HepG2 (cell line): ENCODE results near the gene TIMM44. TPM values are rescaled to one million over a fixed set of nuclear protein-coding genes. Genes with fewer than 3 reads are reported as not detected.

Source experiments
- ATAC-seq: fragments of 200-7000 bp; cut with Tn5 transposase; 3 replicates; pipeline ENCODE4 v1.9.1; 2020; ENCODE audit warnings: mild to moderate bottlenecking, moderate library complexity
- BruUV-seq: library from RNA; stranded (reverse); fragments of 400-500 nt; replicated peaks from 2 replicates; lab custom pipeline; 2021; lab: Mats Ljungman, UMichigan
- CTCF ChIA-PET: fragments of 300-600 bp; formaldehyde crosslinking; extraction: SDS; loops from one replicate; lab custom pipeline; 2021; ENCODE audit warnings: low total read pairs, inconsistent platforms, low intra/inter-chr PET ratio; lab: Yijun Ruan, JAX
- POLR2A ChIA-PET: fragments of 350-600 bp; sonication (Branson Sonifier 250); formaldehyde crosslinking; loops from one replicate; lab custom pipeline; 2020; ENCODE audit warnings: antibody characterized with exemption, inconsistent platforms; lab: Yijun Ruan, JAX
- DNase-seq: peaks from one replicate; pipeline ENCODE4 v3.0.0-alpha.2; 2015; ENCODE audit warnings: low spot score
- FAIRE-seq: peaks from 3 replicates; lab custom pipeline; 2011; peaks lifted over from hg19 to GRCh38; lab: Jason Lieb, UNC
- H2AFZ ChIP-seq: one replicate; pipeline ENCODE4 v1.6.1; 2011; ENCODE audit warnings: low read length, inconsistent platforms
- H3K27ac ChIP-seq: fragments of 300-600 bp; 3 replicates; pipeline ENCODE4 v1.8.0; 2011; ENCODE audit warnings: mixed run types, mild to moderate bottlenecking, mixed read lengths, low read length, inconsistent platforms; ENCODE audit not compliant: insufficient read depth; ENCODE audit errors: extremely low read length
- H3K27me3 ChIP-seq, 2 experiments: fragments of 200-600 bp in 1 of 2; 2 replicates in 1 of 2; 3 replicates in 1 of 2; pipeline versions ENCODE4 v1.6.0 to v1.8.0; 2011; ENCODE audit warnings: low read length in 2 of 2, mild to moderate bottlenecking in 2 of 2, moderate library complexity in 2 of 2, inconsistent platforms in 1 of 2; ENCODE audit not compliant: insufficient read depth in 2 of 2, control insufficient read depth in 1 of 2
- H3K36me3 ChIP-seq, 2 experiments: fragments of 200-600 bp in 1 of 2; replicated peaks in 1 of 2; 2 replicates in 1 of 2; 3 replicates in 1 of 2; pipeline versions ENCODE4 v1.5.1 to v1.8.0; 2011; ENCODE audit warnings: low read length in 2 of 2, inconsistent platforms in 1 of 2; ENCODE audit not compliant: insufficient read depth in 2 of 2, control insufficient read depth in 1 of 2
- H3K4me1 ChIP-seq: 2 replicates; pipeline ENCODE4 v1.5.1; 2012; ENCODE audit warnings: low read length, inconsistent platforms; ENCODE audit not compliant: insufficient read depth
- H3K4me2 ChIP-seq: 2 replicates; pipeline ENCODE4 v1.6.0; 2011; ENCODE audit warnings: low read depth, low read length, inconsistent platforms
- H3K4me3 ChIP-seq, 3 experiments: fragments of 200-600 bp in 1 of 3; sonication (generic), shearing (Covaris generic) in 1 of 3; replicated peaks in 1 of 3; 2 replicates each; pipeline ENCODE4 v1.5.1; 2011 to 2016; ENCODE audit warnings: low read length in 3 of 3, inconsistent platforms in 2 of 3, low read depth in 2 of 3, mild to moderate bottlenecking in 2 of 3, control low read depth in 1 of 3, mixed read lengths in 1 of 3; ENCODE audit not compliant: insufficient read depth in 1 of 3
- H3K79me2 ChIP-seq: one replicate; pipeline ENCODE4 v1.6.1; 2011; ENCODE audit warnings: low read length, inconsistent platforms; ENCODE audit not compliant: insufficient read depth
- H3K9ac ChIP-seq: 2 replicates; pipeline ENCODE4 v1.6.0; 2011; ENCODE audit warnings: mild to moderate bottlenecking, low read depth, low read length, inconsistent platforms; ENCODE audit not compliant: insufficient read depth
- H3K9me3 ChIP-seq: 2 replicates; pipeline ENCODE4 v1.5.1; 2012; ENCODE audit warnings: mild to moderate bottlenecking, low read length
- H4K20me1 ChIP-seq: 2 replicates; pipeline ENCODE4 v1.6.0; 2011; ENCODE audit warnings: inconsistent platforms, mild to moderate bottlenecking, low read length, moderate library complexity; ENCODE audit not compliant: insufficient read depth
- AGO2 ChIP-seq: fragments of 200-400 bp; formaldehyde crosslinking; optimal IDR thresholded peaks from 2 replicates; pipeline ENCODE3; 2017; ENCODE audit warnings: mild to moderate bottlenecking, low read depth, low read length, moderate library complexity
- ATAD3A ChIP-seq: sonication (generic); formaldehyde crosslinking; IDR thresholded peaks from 2 replicates; pipeline ENCODE4 v1.4.0; 2020; ENCODE audit warnings: missing genetic modification reagents
- ELF3 ChIP-seq: IDR thresholded peaks from 2 replicates; pipeline ENCODE4 v1.6.1; 2016; ENCODE audit warnings: missing genetic modification reagents, missing compliant biosample characterization
- POLR2A ChIP-seq, 2 experiments: IDR thresholded peaks; 2 replicates each; pipeline ENCODE4 v1.6.1; 2011; ENCODE audit warnings: low read depth in 2 of 2, low read length in 2 of 2, mild to moderate bottlenecking in 1 of 2, moderate library complexity in 1 of 2; ENCODE audit not compliant: insufficient read depth in 1 of 2
- WGBS: methylation state at CpG from one replicate; pipeline ENCODE4 v1.1.6; 2017; ENCODE audit warnings: low lambda C conversion rate; 5-methylcytosine and 5-hydroxymethylcytosine counted together
- in situ Hi-C: cut with HindIII; loops from 2 replicates; pipeline ENCODE4 v1.10.0; 2017; ENCODE audit warnings: low pct_unique_long_range_greater_than_20kb; ENCODE audit not compliant: extremely low pct_ligation_motif_present
- intact Hi-C: fragments of 100-400 bp; cut with micrococcal nuclease; formaldehyde crosslinking; loops from one replicate; pipeline ENCODE4 v1.10.0; 2022; ENCODE audit not compliant: unreplicated experiment
- polyA plus RNA-seq, 8 experiments: library from polyadenylated mRNA; depleted of rRNA in 3 of 8; stranded (reverse) in 7 of 8; unstranded in 1 of 8; fragments of >200 nt; fragmentation: Illumina TruSeq in 4 of 8; extraction: Trizol in 4 of 8; gene quantifications; 2 replicates each; pipeline versions ENCODE4 v1.2.1 to v1.2.3, GENCODE V29; 2011 to 2016; ENCODE audit warnings: low read depth in 4 of 8, missing spikeins in 1 of 8, mixed read lengths in 1 of 8; ENCODE audit not compliant: insufficient read depth in 1 of 8
- total RNA-seq, 5 experiments: library from RNA; depleted of rRNA; stranded (reverse); fragments of >200 nt; fragmentation: Illumina TruSeq; extraction: Trizol; gene quantifications; 2 replicates each; pipeline ENCODE4 v1.2.3, GENCODE V29; 2016; ENCODE audit warnings: low read depth in 1 of 5

TIMM44 gene
- total and polyA plus RNA-seq, 2 of the 13 experiments (the other 11 are each of a cell fraction or from before 2014, with no cell fraction given): 42.9 to 72.6 TPM

- no peak for TF ChIP-seq ATAD3A
- H3K4me2 ChIP-seq: no peak overlapping the region
- ATAC-seq: no peak; the same call in 2 of the 3 replicates
- intact Hi-C loops: no loop called here
- no peak overlapping the region for H2AFZ ChIP-seq
- no peak overlapping the region for H3K27ac ChIP-seq
- no peak for FAIRE-seq
- H4K20me1 ChIP-seq: peaks cover 4% of the 10 kb centered on the region; the same call in 1 of the 2 replicates
- ChIA-PET POLR2A (no interaction called here), CTCF (no interaction called here)
- no TSS peak for BruUV-seq
- no peak overlapping the region for H3K4me3 ChIP-seq
- no peaks in the 10 kb centered on the region for H3K4me1 ChIP-seq
- no peak for DNase-seq
- peaks cover 44 to 88% of the 10 kb centered on the region in 2 experiments for H3K36me3 ChIP-seq
- 90% methylated on average over 13 of the region's 13 CpGs for WGBS
- in situ Hi-C loops: no loop called here
- H3K79me2 ChIP-seq: peaks cover 6% of the 10 kb centered on the region
- no peak overlapping the region for H3K9ac ChIP-seq
- H3K27me3 ChIP-seq: no peaks in the 10 kb centered on the region
- no peaks in the 10 kb centered on the region for H3K9me3 ChIP-seq
Measured at GRCh38 chr19:7980168-7980567, 36.7 kb upstream of the TIMM44 start.

- no peak for ATAC-seq
- H3K27me3 ChIP-seq: no peaks in the 10 kb centered on the region
- TF ChIP-seq ELF3 (no peak), AGO2 (peak; percentile 19), POLR2A (IDR thresholded peaks at IDR 0.05; ENCODE audit: insufficient read depth in 1 of 2, low read depth in 2 of 2, low read length in 2 of 2) (peak in 1 of 2 experiments; percentile 19; a peak in 1 of 4 replicates)
- H2AFZ ChIP-seq: no peak overlapping the region
- H3K4me2 ChIP-seq: no peak overlapping the region
- no peaks in the 10 kb centered on the region for H3K9me3 ChIP-seq
- WGBS: no CpG with 5 or more reads among the region's 8 CpGs
- in situ Hi-C loops: no loop called here
- H3K4me1 ChIP-seq: no peaks in the 10 kb centered on the region
- H3K79me2 ChIP-seq: peaks cover 4% of the 10 kb centered on the region
- ChIA-PET POLR2A (no interaction called here), CTCF (no interaction called here)
- peaks cover 4% of the 10 kb centered on the region; the same call in 1 of the 2 replicates for H4K20me1 ChIP-seq
- H3K9ac ChIP-seq: no peak overlapping the region
- intact Hi-C loops: no loop called here
- BruUV-seq: no TSS peak
- DNase-seq: no peak
- H3K27ac ChIP-seq: no peak overlapping the region
- no peak for FAIRE-seq
- peaks cover 47 to 92% of the 10 kb centered on the region in 2 experiments for H3K36me3 ChIP-seq
- H3K4me3 ChIP-seq: no peak overlapping the region
Measured at GRCh38 chr19:7979559-7979958, 36.1 kb upstream of the TIMM44 start.
